ENCODE results near the gene NOL9.

DNA sequence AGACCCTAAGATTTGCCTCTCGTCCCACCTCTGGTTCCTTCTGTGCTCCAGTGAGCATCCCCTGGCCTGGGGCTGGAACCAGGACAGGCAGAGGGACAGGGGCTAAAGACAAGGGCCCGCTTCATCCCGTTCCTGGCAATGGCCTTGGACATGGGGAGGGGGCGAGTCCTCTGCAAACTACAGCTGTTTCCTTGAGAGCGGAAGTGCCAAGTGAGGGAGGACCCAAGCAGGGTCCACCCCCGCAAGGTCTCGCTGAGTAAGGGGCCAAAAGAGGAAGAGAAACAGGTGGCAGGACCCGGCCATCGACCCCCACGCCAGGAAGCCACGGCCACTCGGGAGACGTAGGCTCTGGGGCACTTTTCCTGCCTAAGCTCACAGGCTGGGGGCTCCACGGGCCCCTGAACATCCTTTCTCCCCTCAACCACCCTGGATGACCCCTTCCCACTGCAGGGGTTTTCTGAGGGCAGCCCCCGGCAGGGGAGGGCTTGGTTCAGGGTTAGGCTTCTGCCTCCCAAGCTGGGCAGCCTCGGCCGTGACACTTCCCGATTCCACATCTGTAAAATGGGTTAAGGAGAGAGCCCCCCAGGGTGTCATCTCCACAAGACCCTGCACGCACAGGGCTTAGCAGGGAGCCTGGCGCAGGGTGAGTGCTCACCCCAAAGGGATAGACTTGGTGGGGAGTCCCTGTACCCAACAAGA, 44.9 kb downstream of the NOL9 start:
- TF ChIP-seq, protein P1, sequence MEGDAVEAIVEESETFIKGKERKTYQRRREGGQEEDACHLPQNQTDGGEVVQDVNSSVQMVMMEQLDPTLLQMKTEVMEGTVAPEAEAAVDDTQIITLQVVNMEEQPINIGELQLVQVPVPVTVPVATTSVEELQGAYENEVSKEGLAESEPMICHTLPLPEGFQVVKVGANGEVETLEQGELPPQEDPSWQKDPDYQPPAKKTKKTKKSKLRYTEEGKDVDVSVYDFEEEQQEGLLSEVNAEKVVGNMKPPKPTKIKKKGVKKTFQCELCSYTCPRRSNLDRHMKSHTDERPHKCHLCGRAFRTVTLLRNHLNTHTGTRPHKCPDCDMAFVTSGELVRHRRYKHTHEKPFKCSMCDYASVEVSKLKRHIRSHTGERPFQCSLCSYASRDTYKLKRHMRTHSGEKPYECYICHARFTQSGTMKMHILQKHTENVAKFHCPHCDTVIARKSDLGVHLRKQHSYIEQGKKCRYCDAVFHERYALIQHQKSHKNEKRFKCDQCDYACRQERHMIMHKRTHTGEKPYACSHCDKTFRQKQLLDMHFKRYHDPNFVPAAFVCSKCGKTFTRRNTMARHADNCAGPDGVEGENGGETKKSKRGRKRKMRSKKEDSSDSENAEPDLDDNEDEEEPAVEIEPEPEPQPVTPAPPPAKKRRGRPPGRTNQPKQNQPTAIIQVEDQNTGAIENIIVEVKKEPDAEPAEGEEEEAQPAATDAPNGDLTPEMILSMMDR (IDR thresholded peaks at IDR 0.05 in 2 of 3, conservative IDR thresholded peaks at IDR 0.05 in 1 of 3; ENCODE audit: control insufficient read depth in 2 of 3, extremely low read depth in 1 of 3, insufficient read depth in 1 of 3, low read depth in 3 of 3, low read length in 3 of 3), result no peak
- TF ChIP-seq, protein P2, sequence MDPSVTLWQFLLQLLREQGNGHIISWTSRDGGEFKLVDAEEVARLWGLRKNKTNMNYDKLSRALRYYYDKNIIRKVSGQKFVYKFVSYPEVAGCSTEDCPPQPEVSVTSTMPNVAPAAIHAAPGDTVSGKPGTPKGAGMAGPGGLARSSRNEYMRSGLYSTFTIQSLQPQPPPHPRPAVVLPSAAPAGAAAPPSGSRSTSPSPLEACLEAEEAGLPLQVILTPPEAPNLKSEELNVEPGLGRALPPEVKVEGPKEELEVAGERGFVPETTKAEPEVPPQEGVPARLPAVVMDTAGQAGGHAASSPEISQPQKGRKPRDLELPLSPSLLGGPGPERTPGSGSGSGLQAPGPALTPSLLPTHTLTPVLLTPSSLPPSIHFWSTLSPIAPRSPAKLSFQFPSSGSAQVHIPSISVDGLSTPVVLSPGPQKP (IDR thresholded peaks at IDR 0.05; ENCODE audit: low read depth, low read length), result no peak
- no peak for TF ChIP-seq EZH2 (IDR thresholded peaks at IDR 0.05; ENCODE audit: borderline replicate concordance, control insufficient read depth, low read depth, low read length)
- TF ChIP-seq CREM (IDR thresholded peaks at IDR 0.05; ENCODE audit: low read depth), result no peak
- no peak for TF ChIP-seq MYC (IDR thresholded peaks at IDR 0.05; ENCODE audit: insufficient read depth, insufficient read length, insufficient replicate concordance, low read length, severe bottlenecking)
- TF ChIP-seq POLR2AphosphoS5 (IDR thresholded peaks at IDR 0.05; ENCODE audit: low read length), result no peak
- TF ChIP-seq, protein P3, sequence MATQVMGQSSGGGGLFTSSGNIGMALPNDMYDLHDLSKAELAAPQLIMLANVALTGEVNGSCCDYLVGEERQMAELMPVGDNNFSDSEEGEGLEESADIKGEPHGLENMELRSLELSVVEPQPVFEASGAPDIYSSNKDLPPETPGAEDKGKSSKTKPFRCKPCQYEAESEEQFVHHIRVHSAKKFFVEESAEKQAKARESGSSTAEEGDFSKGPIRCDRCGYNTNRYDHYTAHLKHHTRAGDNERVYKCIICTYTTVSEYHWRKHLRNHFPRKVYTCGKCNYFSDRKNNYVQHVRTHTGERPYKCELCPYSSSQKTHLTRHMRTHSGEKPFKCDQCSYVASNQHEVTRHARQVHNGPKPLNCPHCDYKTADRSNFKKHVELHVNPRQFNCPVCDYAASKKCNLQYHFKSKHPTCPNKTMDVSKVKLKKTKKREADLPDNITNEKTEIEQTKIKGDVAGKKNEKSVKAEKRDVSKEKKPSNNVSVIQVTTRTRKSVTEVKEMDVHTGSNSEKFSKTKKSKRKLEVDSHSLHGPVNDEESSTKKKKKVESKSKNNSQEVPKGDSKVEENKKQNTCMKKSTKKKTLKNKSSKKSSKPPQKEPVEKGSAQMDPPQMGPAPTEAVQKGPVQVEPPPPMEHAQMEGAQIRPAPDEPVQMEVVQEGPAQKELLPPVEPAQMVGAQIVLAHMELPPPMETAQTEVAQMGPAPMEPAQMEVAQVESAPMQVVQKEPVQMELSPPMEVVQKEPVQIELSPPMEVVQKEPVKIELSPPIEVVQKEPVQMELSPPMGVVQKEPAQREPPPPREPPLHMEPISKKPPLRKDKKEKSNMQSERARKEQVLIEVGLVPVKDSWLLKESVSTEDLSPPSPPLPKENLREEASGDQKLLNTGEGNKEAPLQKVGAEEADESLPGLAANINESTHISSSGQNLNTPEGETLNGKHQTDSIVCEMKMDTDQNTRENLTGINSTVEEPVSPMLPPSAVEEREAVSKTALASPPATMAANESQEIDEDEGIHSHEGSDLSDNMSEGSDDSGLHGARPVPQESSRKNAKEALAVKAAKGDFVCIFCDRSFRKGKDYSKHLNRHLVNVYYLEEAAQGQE (IDR thresholded peaks at IDR 0.05; ENCODE audit: low read depth, low read length), result no peak
- TF ChIP-seq, protein P4, sequence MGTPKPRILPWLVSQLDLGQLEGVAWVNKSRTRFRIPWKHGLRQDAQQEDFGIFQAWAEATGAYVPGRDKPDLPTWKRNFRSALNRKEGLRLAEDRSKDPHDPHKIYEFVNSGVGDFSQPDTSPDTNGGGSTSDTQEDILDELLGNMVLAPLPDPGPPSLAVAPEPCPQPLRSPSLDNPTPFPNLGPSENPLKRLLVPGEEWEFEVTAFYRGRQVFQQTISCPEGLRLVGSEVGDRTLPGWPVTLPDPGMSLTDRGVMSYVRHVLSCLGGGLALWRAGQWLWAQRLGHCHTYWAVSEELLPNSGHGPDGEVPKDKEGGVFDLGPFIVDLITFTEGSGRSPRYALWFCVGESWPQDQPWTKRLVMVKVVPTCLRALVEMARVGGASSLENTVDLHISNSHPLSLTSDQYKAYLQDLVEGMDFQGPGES (IDR thresholded peaks at IDR 0.05), result no peak
- no peak for TF ChIP-seq SP1 (IDR thresholded peaks at IDR 0.05; ENCODE audit: low read depth, low read length)
- TF ChIP-seq ZNF24 (IDR thresholded peaks at IDR 0.05), result no peak
